Gastrocnemius medialis (tissue), 4 donors: Measurements from ENCODE around the gene CHRM5.

Experiments used
- POLR2A ChIP-seq, 2 donors: fragments of 450-650 bp; IDR thresholded peaks; one replicate each; pipeline ENCODE4 v1.6.1; 2017; ENCODE audit warnings: antibody characterized with exemption in 2 of 2, mild to moderate bottlenecking in 2 of 2, moderate library complexity in 2 of 2
- TF ChIP-seq, protein P1 (sequence below), 5 experiments: fragments of 450-650 bp in 3 of 5; fragments of 200-600 bp in 2 of 5; sonication (generic) in 2 of 5; IDR thresholded peaks in 4 of 5; conservative IDR thresholded peaks in 1 of 5; 1 replicate in 4 of 5; 2 replicates in 1 of 5; pipeline ENCODE4 v1.5.1; 2016 to 2019; ENCODE audit warnings: antibody characterized with exemption in 5 of 5, mild to moderate bottlenecking in 3 of 5, moderate library complexity in 3 of 5

DNA sequence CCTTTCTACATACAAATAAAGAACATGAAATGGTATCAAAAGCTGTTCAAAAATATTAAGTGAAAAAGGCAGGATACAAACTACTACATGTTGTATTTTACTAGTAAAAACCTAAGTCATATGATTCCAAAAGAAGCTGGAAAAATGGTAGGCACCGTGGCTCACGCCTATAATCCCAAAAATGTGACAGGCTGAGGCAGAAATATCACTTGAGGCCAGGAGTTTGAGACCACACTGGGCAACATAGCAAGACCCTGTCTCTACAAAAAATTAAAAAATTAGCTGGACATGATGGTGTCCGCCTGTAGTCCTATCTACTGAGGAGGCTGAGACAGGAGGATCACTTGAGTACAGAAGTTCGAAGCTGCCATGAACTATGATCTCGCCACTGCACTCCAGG lies 131.6 kb downstream of the CHRM5 start:
- TF ChIP-seq, protein P1, sequence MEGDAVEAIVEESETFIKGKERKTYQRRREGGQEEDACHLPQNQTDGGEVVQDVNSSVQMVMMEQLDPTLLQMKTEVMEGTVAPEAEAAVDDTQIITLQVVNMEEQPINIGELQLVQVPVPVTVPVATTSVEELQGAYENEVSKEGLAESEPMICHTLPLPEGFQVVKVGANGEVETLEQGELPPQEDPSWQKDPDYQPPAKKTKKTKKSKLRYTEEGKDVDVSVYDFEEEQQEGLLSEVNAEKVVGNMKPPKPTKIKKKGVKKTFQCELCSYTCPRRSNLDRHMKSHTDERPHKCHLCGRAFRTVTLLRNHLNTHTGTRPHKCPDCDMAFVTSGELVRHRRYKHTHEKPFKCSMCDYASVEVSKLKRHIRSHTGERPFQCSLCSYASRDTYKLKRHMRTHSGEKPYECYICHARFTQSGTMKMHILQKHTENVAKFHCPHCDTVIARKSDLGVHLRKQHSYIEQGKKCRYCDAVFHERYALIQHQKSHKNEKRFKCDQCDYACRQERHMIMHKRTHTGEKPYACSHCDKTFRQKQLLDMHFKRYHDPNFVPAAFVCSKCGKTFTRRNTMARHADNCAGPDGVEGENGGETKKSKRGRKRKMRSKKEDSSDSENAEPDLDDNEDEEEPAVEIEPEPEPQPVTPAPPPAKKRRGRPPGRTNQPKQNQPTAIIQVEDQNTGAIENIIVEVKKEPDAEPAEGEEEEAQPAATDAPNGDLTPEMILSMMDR (IDR thresholded peaks at IDR 0.05 in 4 of 5, conservative IDR thresholded peaks at IDR 0.05 in 1 of 5): no peak
- TF ChIP-seq POLR2A (IDR thresholded peaks at IDR 0.05): no peak
